ENCODE results near the gene STXBP6. TPM values are rescaled to one million over a fixed set of nuclear protein-coding genes. Genes with fewer than 3 reads are reported as not detected.

Gene STXBP6
- polyA plus RNA-seq, 1 donor from 2014 or later = 14.6 TPM

GRCh38 chr14:24789378-24789884, 260.5 kb downstream of the STXBP6 start:
- no peak for TF ChIP-seq MXI1 (conservative IDR thresholded peaks at IDR 0.05; ENCODE audit: poor library complexity, severe bottlenecking)
- TF ChIP-seq REST (IDR thresholded peaks at IDR 0.05; ENCODE audit: borderline replicate concordance) = no peak
- TF ChIP-seq, protein P1, sequence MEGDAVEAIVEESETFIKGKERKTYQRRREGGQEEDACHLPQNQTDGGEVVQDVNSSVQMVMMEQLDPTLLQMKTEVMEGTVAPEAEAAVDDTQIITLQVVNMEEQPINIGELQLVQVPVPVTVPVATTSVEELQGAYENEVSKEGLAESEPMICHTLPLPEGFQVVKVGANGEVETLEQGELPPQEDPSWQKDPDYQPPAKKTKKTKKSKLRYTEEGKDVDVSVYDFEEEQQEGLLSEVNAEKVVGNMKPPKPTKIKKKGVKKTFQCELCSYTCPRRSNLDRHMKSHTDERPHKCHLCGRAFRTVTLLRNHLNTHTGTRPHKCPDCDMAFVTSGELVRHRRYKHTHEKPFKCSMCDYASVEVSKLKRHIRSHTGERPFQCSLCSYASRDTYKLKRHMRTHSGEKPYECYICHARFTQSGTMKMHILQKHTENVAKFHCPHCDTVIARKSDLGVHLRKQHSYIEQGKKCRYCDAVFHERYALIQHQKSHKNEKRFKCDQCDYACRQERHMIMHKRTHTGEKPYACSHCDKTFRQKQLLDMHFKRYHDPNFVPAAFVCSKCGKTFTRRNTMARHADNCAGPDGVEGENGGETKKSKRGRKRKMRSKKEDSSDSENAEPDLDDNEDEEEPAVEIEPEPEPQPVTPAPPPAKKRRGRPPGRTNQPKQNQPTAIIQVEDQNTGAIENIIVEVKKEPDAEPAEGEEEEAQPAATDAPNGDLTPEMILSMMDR (IDR thresholded peaks at IDR 0.05; ENCODE audit: poor library complexity, severe bottlenecking) = no peak
- TF ChIP-seq EP300 (conservative IDR thresholded peaks at IDR 0.05; ENCODE audit: poor library complexity, severe bottlenecking) = no peak
- TF ChIP-seq TAF1 (IDR thresholded peaks at IDR 0.05; ENCODE audit: low read depth) = no peak
- no peak for TF ChIP-seq RAD21 (conservative IDR thresholded peaks at IDR 0.05)
- TF ChIP-seq SMC3 (conservative IDR thresholded peaks at IDR 0.05; ENCODE audit: poor library complexity) = no peak
- TF ChIP-seq POLR2AphosphoS5 (IDR thresholded peaks at IDR 0.05) = no peak
- no peak for TF ChIP-seq EZH2 (IDR thresholded peaks at IDR 0.05; ENCODE audit: borderline replicate concordance, insufficient read depth, low read length, poor library complexity, severe bottlenecking)
- Histone ChIP-seq H3K27me3 (ENCODE audit: insufficient read depth, low read depth, low read length) (no peaks in the 10 kb centered on the region), H3K4me3 (ENCODE audit: low read length) (no peak overlapping the region), H3K27ac (ENCODE audit: low read length) (no peak overlapping the region), H3K9ac (ENCODE audit: low read length) (no peak overlapping the region), H2AFZ (ENCODE audit: low read depth, low read length) (no peak overlapping the region), H4K20me1 (ENCODE audit: insufficient read depth) (no peaks in the 10 kb centered on the region), H3K79me2 (replicated peaks; ENCODE audit: insufficient read depth, low read length) (no peaks in the 10 kb centered on the region), H3F3A (ENCODE audit: insufficient read depth, low read length, poor library complexity, severe bottlenecking) (no peaks in the 10 kb centered on the region), H3K9me3 (ENCODE audit: low read length) (no peaks in the 10 kb centered on the region), H3K36me3 (ENCODE audit: insufficient read depth, low read length) (no peaks in the 10 kb centered on the region), H3K9me2 (ENCODE audit: insufficient read depth, low read length) (no peaks in the 10 kb centered on the region), H3K4me2 (ENCODE audit: low read length) (no peak overlapping the region)

- H3K4me2 ChIP-seq (ENCODE audit: low read length) = no peak overlapping the region
- H3K36me3 ChIP-seq (ENCODE audit: insufficient read depth, low read length) = no peaks in the 10 kb centered on the region
- H3K9ac ChIP-seq (ENCODE audit: low read length) = no peak overlapping the region
- H3F3A ChIP-seq (ENCODE audit: insufficient read depth, low read length, poor library complexity, severe bottlenecking) = no peaks in the 10 kb centered on the region
- no peaks in the 10 kb centered on the region for H3K9me2 ChIP-seq (ENCODE audit: insufficient read depth, low read length)
- H3K79me2 ChIP-seq (replicated peaks; ENCODE audit: insufficient read depth, low read length) = no peaks in the 10 kb centered on the region
- H2AFZ ChIP-seq (ENCODE audit: low read depth, low read length) = no peak overlapping the region
- H3K4me3 ChIP-seq (ENCODE audit: low read length) = no peak overlapping the region
- H3K27me3 ChIP-seq (ENCODE audit: insufficient read depth, low read depth, low read length) = no peaks in the 10 kb centered on the region
- TF ChIP-seq, protein P1 (IDR thresholded peaks at IDR 0.05; ENCODE audit: poor library complexity, severe bottlenecking) = no peak
- TF ChIP-seq REST (IDR thresholded peaks at IDR 0.05; ENCODE audit: borderline replicate concordance) = no peak
- TF ChIP-seq EZH2 (IDR thresholded peaks at IDR 0.05; ENCODE audit: borderline replicate concordance, insufficient read depth, low read length, poor library complexity, severe bottlenecking) = no peak
- TF ChIP-seq SMC3 (conservative IDR thresholded peaks at IDR 0.05; ENCODE audit: poor library complexity) = no peak
- TF ChIP-seq POLR2AphosphoS5 (IDR thresholded peaks at IDR 0.05) = no peak
- no peak for TF ChIP-seq RAD21 (conservative IDR thresholded peaks at IDR 0.05)
- TF ChIP-seq EP300 (conservative IDR thresholded peaks at IDR 0.05; ENCODE audit: poor library complexity, severe bottlenecking) = no peak
- TF ChIP-seq MXI1 (conservative IDR thresholded peaks at IDR 0.05; ENCODE audit: poor library complexity, severe bottlenecking) = no peak
- no peak for TF ChIP-seq TAF1 (IDR thresholded peaks at IDR 0.05; ENCODE audit: low read depth)
- no peaks in the 10 kb centered on the region for H3K9me3 ChIP-seq (ENCODE audit: low read length)
- H4K20me1 ChIP-seq (ENCODE audit: insufficient read depth) = no peaks in the 10 kb centered on the region
- H3K27ac ChIP-seq (ENCODE audit: low read length) = no peak overlapping the region
Measured at GRCh38 chr14:24785698-24786097, 264.2 kb downstream of the STXBP6 start.

Measured in neural cell (in vitro differentiated cells).